ENCODE results near the gene NLGN1.

Gene NLGN1

GRCh38 chr3:173826416-173826815 is 428.9 kb downstream of the NLGN1 start:
- Histone ChIP-seq H3K27me3 (ENCODE audit: control insufficient read depth, insufficient read depth, low read length, poor library complexity, severe bottlenecking) (no peaks in the 10 kb centered on the region), H3K4me1 (ENCODE audit: control insufficient read depth, insufficient read depth, low read length) (no peaks in the 10 kb centered on the region), H3K27ac (ENCODE audit: insufficient read depth, low read depth, low read length, poor library complexity, severe bottlenecking) (no peak overlapping the region), H3K9me3 (ENCODE audit: control insufficient read depth, low read length) (no peaks in the 10 kb centered on the region), H3K36me3 (ENCODE audit: control insufficient read depth, insufficient read depth, low read length) (no peaks in the 10 kb centered on the region), H3K4me3 (ENCODE audit: insufficient read depth, low read depth, low read length) (no peak overlapping the region)
- WGBS, 2 experiments = 82 to 86% methylated on average over 5 to 6 of the region's 6 CpGs

- Histone ChIP-seq H3K9me3 (ENCODE audit: control insufficient read depth, low read length) (no peaks in the 10 kb centered on the region), H3K4me1 (ENCODE audit: control insufficient read depth, insufficient read depth, low read length) (no peaks in the 10 kb centered on the region), H3K36me3 (ENCODE audit: control insufficient read depth, insufficient read depth, low read length) (no peaks in the 10 kb centered on the region), H3K4me3 (ENCODE audit: insufficient read depth, low read depth, low read length) (no peak overlapping the region), H3K27me3 (ENCODE audit: control insufficient read depth, insufficient read depth, low read length, poor library complexity, severe bottlenecking) (no peaks in the 10 kb centered on the region), H3K27ac (ENCODE audit: insufficient read depth, low read depth, low read length, poor library complexity, severe bottlenecking) (no peak overlapping the region)
- 93 to 98% methylated on average over 3 of the region's 3 CpGs for WGBS, 2 experiments
These were observed 429.5 kb downstream of the NLGN1 start for GRCh38 chr3:173826901-173827609.

GRCh38 chr3:173838644-173839043 is 441.1 kb downstream of the NLGN1 start:
- no peaks in the 10 kb centered on the region for H3K27me3 ChIP-seq (ENCODE audit: control insufficient read depth, insufficient read depth, low read length, poor library complexity, severe bottlenecking)
- H3K4me1 ChIP-seq (ENCODE audit: control insufficient read depth, insufficient read depth, low read length) = no peaks in the 10 kb centered on the region
- H3K4me3 ChIP-seq (ENCODE audit: insufficient read depth, low read depth, low read length) = no peak overlapping the region
- 78 to 84% methylated on average over 4 of the region's 4 CpGs for WGBS, 2 experiments
- H3K27ac ChIP-seq (ENCODE audit: insufficient read depth, low read depth, low read length, poor library complexity, severe bottlenecking) = no peak overlapping the region
- no peaks in the 10 kb centered on the region for H3K9me3 ChIP-seq (ENCODE audit: control insufficient read depth, low read length)
- no peaks in the 10 kb centered on the region for H3K36me3 ChIP-seq (ENCODE audit: control insufficient read depth, insufficient read depth, low read length)

- Histone ChIP-seq H3K4me3 (ENCODE audit: insufficient read depth, low read depth, low read length) (no peak overlapping the region), H3K4me1 (ENCODE audit: control insufficient read depth, insufficient read depth, low read length) (no peaks in the 10 kb centered on the region)
- WGBS, 2 experiments = 50 to 70% methylated on average over 2 to 3 of the region's 3 CpGs
These were observed 442.3 kb downstream of the NLGN1 start for GRCh38 chr3:173839859-173840258.

GRCh38 chr3:173841334-173841733 is 443.8 kb downstream of the NLGN1 start:
- H3K27ac ChIP-seq (ENCODE audit: insufficient read depth, low read depth, low read length, poor library complexity, severe bottlenecking) = no peak overlapping the region

More at GRCh38 chr3:173839859-173840258, 442.3 kb downstream of the NLGN1 start:
- Histone ChIP-seq H3K36me3 (ENCODE audit: control insufficient read depth, insufficient read depth, low read length) (no peaks in the 10 kb centered on the region), H3K9me3 (ENCODE audit: control insufficient read depth, low read length) (no peaks in the 10 kb centered on the region), H3K27ac (ENCODE audit: insufficient read depth, low read depth, low read length, poor library complexity, severe bottlenecking) (no peak overlapping the region), H3K27me3 (ENCODE audit: control insufficient read depth, insufficient read depth, low read length, poor library complexity, severe bottlenecking) (no peaks in the 10 kb centered on the region)

GRCh38 chr3:173843060-173843459 is 445.5 kb downstream of the NLGN1 start:
- H3K4me1 ChIP-seq (ENCODE audit: control insufficient read depth, insufficient read depth, low read length) = no peaks in the 10 kb centered on the region
- H3K4me3 ChIP-seq (ENCODE audit: insufficient read depth, low read depth, low read length) = no peak overlapping the region
- no peaks in the 10 kb centered on the region for H3K27me3 ChIP-seq (ENCODE audit: control insufficient read depth, insufficient read depth, low read length, poor library complexity, severe bottlenecking)
- H3K36me3 ChIP-seq (ENCODE audit: control insufficient read depth, insufficient read depth, low read length) = no peaks in the 10 kb centered on the region
- WGBS, 2 experiments = 78 to 83% methylated on average over 3 of the region's 3 CpGs
- H3K9me3 ChIP-seq (ENCODE audit: control insufficient read depth, low read length) = no peaks in the 10 kb centered on the region
- no peak overlapping the region for H3K27ac ChIP-seq (ENCODE audit: insufficient read depth, low read depth, low read length, poor library complexity, severe bottlenecking)

More at GRCh38 chr3:173841334-173841733, 443.8 kb downstream of the NLGN1 start:
- H3K4me1 ChIP-seq (ENCODE audit: control insufficient read depth, insufficient read depth, low read length) = no peaks in the 10 kb centered on the region
- H3K9me3 ChIP-seq (ENCODE audit: control insufficient read depth, low read length) = no peaks in the 10 kb centered on the region
- no peak overlapping the region for H3K4me3 ChIP-seq (ENCODE audit: insufficient read depth, low read depth, low read length)
- no peaks in the 10 kb centered on the region for H3K27me3 ChIP-seq (ENCODE audit: control insufficient read depth, insufficient read depth, low read length, poor library complexity, severe bottlenecking)
- no peaks in the 10 kb centered on the region for H3K36me3 ChIP-seq (ENCODE audit: control insufficient read depth, insufficient read depth, low read length)
- 76 to 84% methylated on average over 1 of the region's 1 CpG for WGBS, 2 experiments

- Histone ChIP-seq H3K27ac (ENCODE audit: insufficient read depth, low read depth, low read length, poor library complexity, severe bottlenecking) (no peak overlapping the region), H3K36me3 (ENCODE audit: control insufficient read depth, insufficient read depth, low read length) (no peaks in the 10 kb centered on the region), H3K27me3 (ENCODE audit: control insufficient read depth, insufficient read depth, low read length, poor library complexity, severe bottlenecking) (no peaks in the 10 kb centered on the region), H3K9me3 (ENCODE audit: control insufficient read depth, low read length) (no peaks in the 10 kb centered on the region), H3K4me1 (ENCODE audit: control insufficient read depth, insufficient read depth, low read length) (no peaks in the 10 kb centered on the region), H3K4me3 (ENCODE audit: insufficient read depth, low read depth, low read length) (no peak overlapping the region)
- 86 to 89% methylated on average over 2 of the region's 2 CpGs for WGBS, 2 experiments
These were observed 449.0 kb downstream of the NLGN1 start for GRCh38 chr3:173846584-173846983.

- H3K4me1 ChIP-seq (ENCODE audit: control insufficient read depth, insufficient read depth, low read length) = no peaks in the 10 kb centered on the region
- H3K36me3 ChIP-seq (ENCODE audit: control insufficient read depth, insufficient read depth, low read length) = no peaks in the 10 kb centered on the region
- H3K4me3 ChIP-seq (ENCODE audit: insufficient read depth, low read depth, low read length) = no peak overlapping the region
- no peaks in the 10 kb centered on the region for H3K27me3 ChIP-seq (ENCODE audit: control insufficient read depth, insufficient read depth, low read length, poor library complexity, severe bottlenecking)
- 87 to 100% methylated on average over 1 to 2 of the region's 4 CpGs for WGBS, 2 experiments
- H3K9me3 ChIP-seq (ENCODE audit: control insufficient read depth, low read length) = no peaks in the 10 kb centered on the region
- no peak overlapping the region for H3K27ac ChIP-seq (ENCODE audit: insufficient read depth, low read depth, low read length, poor library complexity, severe bottlenecking)
These were observed 451.9 kb downstream of the NLGN1 start for GRCh38 chr3:173849489-173849888.

GRCh38 chr3:173857154-173857553 is 459.6 kb downstream of the NLGN1 start:
- Histone ChIP-seq H3K36me3 (ENCODE audit: control insufficient read depth, insufficient read depth, low read length) (no peaks in the 10 kb centered on the region), H3K27ac (ENCODE audit: insufficient read depth, low read depth, low read length, poor library complexity, severe bottlenecking) (no peak overlapping the region), H3K4me3 (ENCODE audit: insufficient read depth, low read depth, low read length) (no peak overlapping the region), H3K4me1 (ENCODE audit: control insufficient read depth, insufficient read depth, low read length) (no peaks in the 10 kb centered on the region), H3K27me3 (ENCODE audit: control insufficient read depth, insufficient read depth, low read length, poor library complexity, severe bottlenecking) (no peaks in the 10 kb centered on the region), H3K9me3 (ENCODE audit: control insufficient read depth, low read length) (no peaks in the 10 kb centered on the region)
- 75 to 86% methylated on average over 1 of the region's 1 CpG for WGBS, 2 experiments

- no peaks in the 10 kb centered on the region for H3K36me3 ChIP-seq (ENCODE audit: control insufficient read depth, insufficient read depth, low read length)
- H3K9me3 ChIP-seq (ENCODE audit: control insufficient read depth, low read length) = no peaks in the 10 kb centered on the region
- no peaks in the 10 kb centered on the region for H3K4me1 ChIP-seq (ENCODE audit: control insufficient read depth, insufficient read depth, low read length)
- 71 to 90% methylated on average over 1 of the region's 1 CpG for WGBS, 2 experiments
- no peak overlapping the region for H3K27ac ChIP-seq (ENCODE audit: insufficient read depth, low read depth, low read length, poor library complexity, severe bottlenecking)
- no peak overlapping the region for H3K4me3 ChIP-seq (ENCODE audit: insufficient read depth, low read depth, low read length)
- no peaks in the 10 kb centered on the region for H3K27me3 ChIP-seq (ENCODE audit: control insufficient read depth, insufficient read depth, low read length, poor library complexity, severe bottlenecking)
These were observed 465.2 kb downstream of the NLGN1 start for GRCh38 chr3:173862701-173863100.
